ENCODE data around the gene AMBRA1.

DNA sequence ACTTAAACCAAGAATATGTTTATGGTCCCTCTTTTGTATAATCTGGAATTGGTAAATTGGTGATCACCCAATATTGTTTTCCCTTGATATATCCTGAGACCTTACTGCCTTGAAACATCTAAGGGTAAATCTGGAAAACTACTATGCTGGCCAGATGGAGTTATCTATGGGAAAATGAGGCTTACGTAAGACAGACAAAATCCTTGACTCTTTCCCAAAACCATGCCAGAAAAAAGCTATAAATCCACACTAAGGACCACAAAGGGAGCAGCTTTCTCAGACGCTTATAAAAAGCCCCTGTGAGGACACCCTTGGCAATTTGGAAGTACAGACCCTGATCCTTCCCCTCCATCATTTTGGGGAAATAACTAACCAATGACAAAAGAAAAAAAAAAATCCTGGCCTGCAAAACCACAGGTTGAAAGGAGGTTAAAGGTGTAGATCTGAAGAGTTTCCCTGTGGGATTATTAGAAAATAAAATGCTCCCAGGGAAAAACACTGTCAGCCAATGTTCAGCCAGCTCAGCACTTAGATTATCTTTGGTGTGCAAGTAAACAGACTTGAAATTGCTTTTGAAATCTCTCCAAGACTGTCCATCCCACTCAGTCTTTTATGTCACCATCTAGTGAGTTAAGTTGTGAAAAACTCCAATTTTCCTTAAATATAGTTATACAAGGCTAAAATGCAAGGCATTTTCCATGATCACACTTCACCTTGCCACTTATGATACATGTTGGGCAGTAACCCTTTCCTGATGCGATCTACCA is 6.6 kb upstream of the AMBRA1 start:
- no peak for TF ChIP-seq KDM5A (IDR thresholded peaks at IDR 0.05)
- no peak for TF ChIP-seq CTCF (IDR thresholded peaks at IDR 0.05)
- no peak for TF ChIP-seq EP300 (IDR thresholded peaks at IDR 0.05)
- no peak for TF ChIP-seq MAX (IDR thresholded peaks at IDR 0.05)
- TF ChIP-seq FOXS1 (CRISPR knock-in tag; IDR thresholded peaks at IDR 0.05) = no peak
- TF ChIP-seq BHLHE40 (IDR thresholded peaks at IDR 0.05; ENCODE audit: low read depth, low read length) = no peak
- no peak for TF ChIP-seq RAD21 (conservative IDR thresholded peaks at IDR 0.05 in 1 of 2, IDR thresholded peaks at IDR 0.05 in 1 of 2)

Data from A549 (cell line).